ENCODE measurements around the gene UQCRC1. TPM values are rescaled to one million over a fixed set of nuclear protein-coding genes. Genes with fewer than 3 reads are reported as not detected.

The UQCRC1 gene
- total RNA-seq, 1 donor from 2014 or later, result 297 TPM

- peaks cover 15% of the 10 kb centered on the region for H3K36me3 Mint-ChIP-seq (ENCODE audit: low read depth)
- no peak overlapping the region for H3K27ac Mint-ChIP-seq (ENCODE audit: unreplicated experiment)
- no peaks in the 10 kb centered on the region for H3K27me3 Mint-ChIP-seq (ENCODE audit: low read depth)
- no peak for TF ChIP-seq CTCF (conservative IDR thresholded peaks at IDR 0.05)
- H3K4me3 Mint-ChIP-seq, result peak overlapping the region; percentile 71
- DNase-seq (ENCODE audit: low read depth, low spot score), result no peak
- peaks cover 29% of the 10 kb centered on the region for H3K4me1 Mint-ChIP-seq
- no peaks in the 10 kb centered on the region for H3K9me3 Mint-ChIP-seq
Measured at GRCh38 chr3:48631516-48632448, 22.3 kb upstream of the UQCRC1 start.

GRCh38 chr3:48630833-48631232 lies 21.4 kb upstream of the UQCRC1 start:
- Mint-ChIP-seq H3K27ac (ENCODE audit: unreplicated experiment) (no peak overlapping the region), H3K9me3 (no peaks in the 10 kb centered on the region)

GRCh38 chr3:48630407-48630806 lies 21.0 kb upstream of the UQCRC1 start:
- Mint-ChIP-seq H3K36me3 (ENCODE audit: low read depth) (peaks cover 19% of the 10 kb centered on the region), H3K4me1 (peaks cover 15% of the 10 kb centered on the region), H3K27ac (ENCODE audit: unreplicated experiment) (no peak overlapping the region), H3K27me3 (ENCODE audit: low read depth) (no peaks in the 10 kb centered on the region), H3K9me3 (no peaks in the 10 kb centered on the region), H3K4me3 (no peak overlapping the region)
- TF ChIP-seq CTCF (conservative IDR thresholded peaks at IDR 0.05), result no peak
- no peak for DNase-seq (ENCODE audit: low read depth, low spot score)

More at GRCh38 chr3:48630833-48631232, 21.4 kb upstream of the UQCRC1 start:
- Mint-ChIP-seq H3K4me1 (peaks cover 19% of the 10 kb centered on the region), H3K4me3 (no peak overlapping the region), H3K36me3 (ENCODE audit: low read depth) (peaks cover 19% of the 10 kb centered on the region), H3K27me3 (ENCODE audit: low read depth) (no peaks in the 10 kb centered on the region)
- TF ChIP-seq CTCF (conservative IDR thresholded peaks at IDR 0.05), result no peak
- DNase-seq (ENCODE audit: low read depth, low spot score), result no peak

DNA sequence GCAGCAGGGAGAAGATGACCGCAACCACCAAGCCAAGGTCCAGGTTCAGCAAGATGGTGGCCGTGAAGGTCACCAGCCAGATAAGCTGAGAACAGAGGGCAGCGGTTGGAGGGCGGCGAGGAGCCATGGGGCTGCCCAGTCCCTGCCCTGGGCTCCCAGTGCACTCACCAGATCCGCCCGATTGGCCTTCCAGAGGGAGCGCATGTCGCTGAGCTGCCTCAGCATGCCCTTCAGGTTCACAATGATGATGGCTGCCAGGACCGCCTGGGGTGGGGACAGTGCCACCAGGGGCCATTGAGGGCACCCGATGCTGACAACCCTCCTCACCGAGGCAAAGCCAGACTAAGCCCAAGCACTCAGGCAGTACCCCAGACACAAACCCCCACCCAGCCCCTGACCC lies 20.4 kb upstream of the UQCRC1 start:
- Mint-ChIP-seq H3K4me1 (peaks cover 14% of the 10 kb centered on the region), H3K27ac (ENCODE audit: unreplicated experiment) (no peak overlapping the region), H3K36me3 (ENCODE audit: low read depth) (peaks cover 19% of the 10 kb centered on the region), H3K27me3 (ENCODE audit: low read depth) (no peaks in the 10 kb centered on the region), H3K9me3 (no peaks in the 10 kb centered on the region), H3K4me3 (no peak overlapping the region)
- TF ChIP-seq CTCF (conservative IDR thresholded peaks at IDR 0.05), result no peak
- DNase-seq (ENCODE audit: low read depth, low spot score), result no peak

- no peak for DNase-seq (ENCODE audit: low read depth, low spot score)
- TF ChIP-seq CTCF (conservative IDR thresholded peaks at IDR 0.05), result no peak
- no peak overlapping the region for H3K4me3 Mint-ChIP-seq
- H3K9me3 Mint-ChIP-seq, result no peaks in the 10 kb centered on the region
- peak overlapping the region; percentile 89 for H3K27ac Mint-ChIP-seq (ENCODE audit: unreplicated experiment)
- H3K36me3 Mint-ChIP-seq (ENCODE audit: low read depth), result peaks cover 22% of the 10 kb centered on the region
- peaks cover 5% of the 10 kb centered on the region for H3K4me1 Mint-ChIP-seq
- H3K27me3 Mint-ChIP-seq (ENCODE audit: low read depth), result no peaks in the 10 kb centered on the region
Measured at GRCh38 chr3:48628277-48629017, 19.0 kb upstream of the UQCRC1 start.

Data from neural crest cell (in vitro differentiated cells).